HUES48 (cell line): ENCODE data around the gene MFAP4.
"Not testable (repeated sequence)": the region's sequence is repeated elsewhere in the genome, so short reads cannot be mapped to it uniquely, and the experiment has no call there.

Experiments used
- H3K27ac ChIP-seq: one replicate; pipeline ENCODE4 v1.7.0; 2013; ENCODE audit warnings: low read depth, low read length, inconsistent platforms
- H3K27me3 ChIP-seq: 2 replicates; pipeline ENCODE4 v1.6.1; 2013; ENCODE audit warnings: mild to moderate bottlenecking, low read length; ENCODE audit not compliant: control insufficient read depth, insufficient read depth
- H3K36me3 ChIP-seq: 2 replicates; pipeline ENCODE4 v1.6.1; 2013; ENCODE audit warnings: low read length; ENCODE audit not compliant: control insufficient read depth, insufficient read depth
- H3K4me1 ChIP-seq: 2 replicates; pipeline ENCODE4 v1.6.1; 2013; ENCODE audit warnings: mild to moderate bottlenecking, low read length; ENCODE audit not compliant: control insufficient read depth, insufficient read depth
- H3K4me3 ChIP-seq: 2 replicates; pipeline ENCODE4 v1.5.1; 2013; ENCODE audit warnings: mild to moderate bottlenecking, low read depth, low read length
- H3K9ac ChIP-seq: 2 replicates; pipeline ENCODE4 v1.6.1; 2013; ENCODE audit warnings: mild to moderate bottlenecking, low read depth, low read length, moderate library complexity
- H3K9me3 ChIP-seq: 2 replicates; pipeline ENCODE4 v1.6.1; 2013; ENCODE audit warnings: low read length; ENCODE audit not compliant: control insufficient read depth, insufficient read depth

The MFAP4 gene

DNA sequence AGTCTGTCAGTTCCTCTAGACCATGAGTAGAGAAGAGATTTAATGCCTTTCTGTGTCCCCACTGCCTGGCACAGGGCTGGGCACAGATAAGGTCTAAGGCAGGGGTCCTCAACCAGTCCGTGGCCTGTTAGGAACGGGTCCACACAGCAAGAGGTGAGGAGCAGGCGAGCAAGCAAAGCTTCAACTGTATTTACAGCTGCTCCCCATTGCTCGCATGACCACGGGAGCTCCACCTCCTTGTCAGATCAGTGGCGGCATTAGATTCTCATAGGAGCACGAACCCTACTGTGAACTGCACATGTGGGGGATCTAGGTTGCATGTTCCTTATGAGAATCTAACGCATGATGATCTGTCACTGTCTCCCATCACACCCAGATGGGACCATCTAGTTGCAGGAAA lies 26.2 kb downstream of the MFAP4 start:
- no peak overlapping the region for H3K27ac ChIP-seq
- 0 out of 2 replicates have a peak, but pooled peaks cover 2% of the 10 kb centered on the region for H3K27me3 ChIP-seq
- no peak overlapping the region for H3K4me3 ChIP-seq
- H3K9me3 ChIP-seq: no peaks in the 10 kb centered on the region
- H3K4me1 ChIP-seq: peaks cover 4% of the 10 kb centered on the region
- H3K9ac ChIP-seq: no peak overlapping the region
- H3K36me3 ChIP-seq: peaks cover 28% of the 10 kb centered on the region; the same call in 1 of the 2 replicates

DNA sequence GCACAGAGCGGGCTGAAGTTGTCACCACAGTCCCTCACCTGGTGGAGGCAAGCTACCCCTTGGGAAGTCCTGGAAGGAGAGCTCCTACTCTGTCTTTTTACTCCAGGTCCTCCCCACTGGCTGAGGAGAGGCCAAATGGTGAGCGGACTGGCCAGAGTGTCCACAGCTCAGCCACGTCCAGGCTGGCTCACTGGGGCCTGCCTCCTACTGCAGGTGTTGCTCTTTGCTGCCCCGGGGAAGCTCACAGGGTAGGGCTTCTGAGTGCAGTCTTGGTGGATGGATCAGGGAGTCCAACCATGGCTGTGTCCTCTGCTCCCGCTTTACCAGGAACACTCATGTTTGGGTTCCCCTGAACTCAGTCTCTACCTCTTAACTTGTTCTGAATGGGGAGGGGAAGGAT lies 27.1 kb downstream of the MFAP4 start:
- no peaks in the 10 kb centered on the region for H3K9me3 ChIP-seq
- no peak overlapping the region for H3K4me3 ChIP-seq
- peaks cover 28% of the 10 kb centered on the region; the same call in 1 of the 2 replicates for H3K36me3 ChIP-seq
- H3K4me1 ChIP-seq: peaks cover 4% of the 10 kb centered on the region
- no peak overlapping the region for H3K9ac ChIP-seq
- H3K27me3 ChIP-seq: 0 out of 2 replicates have a peak, but pooled peaks cover 2% of the 10 kb centered on the region
- no peak overlapping the region for H3K27ac ChIP-seq

DNA sequence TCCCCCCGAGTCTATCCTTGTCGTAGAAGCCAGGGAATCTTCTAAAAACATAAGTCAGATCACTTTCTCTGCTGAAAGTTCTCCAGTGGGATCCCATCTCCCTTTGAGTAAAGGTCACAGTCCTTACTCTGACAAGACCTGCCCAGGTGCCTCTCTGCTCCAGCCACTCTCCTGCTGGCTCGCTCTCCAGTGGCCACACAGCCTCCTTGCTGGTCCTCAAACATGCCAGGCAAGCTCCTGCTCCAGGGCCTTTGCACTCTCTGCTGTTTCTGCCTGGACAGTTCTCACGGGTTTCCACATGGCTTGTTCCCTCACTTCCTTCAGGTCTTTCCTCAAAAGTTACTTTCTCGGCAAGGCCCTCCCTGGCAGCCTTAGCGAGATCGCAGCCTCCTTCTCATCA lies 27.8 kb downstream of the MFAP4 start:
- H3K36me3 ChIP-seq: peaks cover 28% of the 10 kb centered on the region; the same call in 1 of the 2 replicates
- no peak overlapping the region for H3K9ac ChIP-seq
- H3K9me3 ChIP-seq: no peaks in the 10 kb centered on the region
- H3K4me1 ChIP-seq: peaks cover 4% of the 10 kb centered on the region
- H3K27ac ChIP-seq: no peak overlapping the region
- no peak overlapping the region for H3K4me3 ChIP-seq
- H3K27me3 ChIP-seq: 0 out of 2 replicates have a peak, but pooled peaks cover 2% of the 10 kb centered on the region

DNA sequence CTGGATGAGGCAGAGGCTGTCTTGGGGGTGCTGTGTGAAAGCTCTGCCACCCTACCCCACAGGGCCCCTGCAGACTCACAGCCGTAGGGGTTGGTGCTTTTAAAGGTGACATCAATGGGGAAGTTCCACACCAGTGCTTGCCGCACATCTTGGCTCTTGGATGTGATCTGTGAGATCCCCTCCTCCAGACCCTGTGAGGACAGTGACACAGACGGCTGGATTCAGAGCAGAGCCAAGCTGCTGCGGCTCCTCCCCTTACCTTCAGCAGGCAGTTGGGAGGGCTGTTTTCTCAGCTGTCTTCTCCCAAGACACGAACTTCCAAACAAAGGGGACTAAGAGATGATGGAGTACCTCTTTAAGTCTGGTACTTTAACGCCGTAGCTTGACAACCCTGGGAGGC lies 29.2 kb downstream of the MFAP4 start:
- no peak overlapping the region for H3K27ac ChIP-seq
- H3K9me3 ChIP-seq: no peaks in the 10 kb centered on the region
- H3K9ac ChIP-seq: no peak overlapping the region
- H3K36me3 ChIP-seq: peaks cover 28% of the 10 kb centered on the region; the same call in 1 of the 2 replicates
- peaks cover 4% of the 10 kb centered on the region for H3K4me1 ChIP-seq
- H3K4me3 ChIP-seq: no peak overlapping the region
- no peaks in the 10 kb centered on the region for H3K27me3 ChIP-seq

DNA sequence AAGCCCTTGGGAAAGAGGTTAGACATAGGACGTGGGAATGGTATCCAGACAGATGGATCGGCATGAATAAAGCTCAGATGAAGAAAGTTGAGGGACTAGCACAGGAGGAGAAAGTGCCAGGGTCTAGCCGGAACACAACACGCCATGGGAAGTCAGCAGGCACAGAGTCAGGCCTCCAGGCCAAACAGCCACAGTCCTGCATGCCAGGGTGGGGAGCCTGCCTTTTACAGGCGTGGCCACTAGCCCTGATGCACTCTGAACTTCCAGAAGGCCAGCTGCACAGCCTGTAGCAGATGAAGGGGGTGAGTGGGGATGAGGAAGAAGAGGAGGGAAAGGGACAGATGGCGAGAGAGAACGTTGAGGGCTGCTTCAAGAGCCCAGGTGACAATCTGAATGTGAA lies 29.6 kb downstream of the MFAP4 start:
- Histone ChIP-seq H3K4me3 (no peak overlapping the region), H3K9me3 (no peaks in the 10 kb centered on the region), H3K9ac (no peak overlapping the region), H3K36me3 (peaks cover 28% of the 10 kb centered on the region; the same call in 1 of the 2 replicates), H3K4me1 (peaks cover 4% of the 10 kb centered on the region), H3K27ac (no peak overlapping the region), H3K27me3 (no peaks in the 10 kb centered on the region)

DNA sequence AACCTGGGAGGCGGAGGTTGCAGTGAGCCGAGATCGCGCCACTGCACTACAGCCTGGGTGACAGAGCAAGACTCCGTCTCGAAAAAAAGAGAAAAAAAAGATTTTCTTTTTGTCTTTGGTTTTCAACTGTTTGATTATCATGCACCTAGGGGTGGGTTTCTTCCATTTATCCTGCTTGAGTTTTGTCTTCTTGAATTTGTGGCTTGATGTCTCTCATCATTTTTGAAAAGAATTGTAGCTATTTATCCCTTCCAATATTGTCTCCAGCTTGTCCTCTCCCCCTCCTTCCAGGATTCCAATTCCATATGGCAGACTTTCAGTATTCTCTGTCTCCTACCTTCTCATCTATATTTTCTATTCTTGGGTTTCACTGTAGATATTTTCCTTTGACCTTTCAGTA lies 32.2 kb downstream of the MFAP4 start:
- no peak overlapping the region for H3K4me3 ChIP-seq
- H3K27ac ChIP-seq: no peak overlapping the region
- peaks cover 28% of the 10 kb centered on the region; the same call in 1 of the 2 replicates for H3K36me3 ChIP-seq
- H3K9me3 ChIP-seq: no peaks in the 10 kb centered on the region
- no peaks in the 10 kb centered on the region for H3K27me3 ChIP-seq
- no peaks in the 10 kb centered on the region for H3K4me1 ChIP-seq
- no peak overlapping the region for H3K9ac ChIP-seq

DNA sequence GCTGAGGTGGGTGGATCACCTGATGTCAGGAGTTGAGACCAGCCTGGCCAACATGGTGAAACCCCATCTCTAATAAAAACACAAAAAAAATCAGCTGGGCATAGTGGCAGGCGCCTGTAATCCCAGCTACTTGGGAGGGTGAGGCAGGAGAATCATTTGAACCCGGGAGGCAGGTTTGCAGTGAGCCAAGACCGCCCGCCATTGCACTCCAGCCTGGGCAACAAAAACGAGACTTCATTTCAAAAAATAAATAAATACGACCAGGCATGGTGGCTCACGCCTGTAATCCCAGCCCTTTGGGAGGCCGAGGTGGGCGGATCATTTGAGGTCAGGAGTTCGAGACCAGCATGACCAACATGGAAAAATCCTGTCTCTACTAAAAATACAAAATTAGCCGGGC lies 33.6 kb downstream of the MFAP4 start:
- peaks cover 20% of the 10 kb centered on the region; the same call in 1 of the 2 replicates for H3K36me3 ChIP-seq
- H3K4me1 ChIP-seq, H3K9me3 ChIP-seq, H3K27me3 ChIP-seq, H3K4me3 ChIP-seq, H3K9ac ChIP-seq, H3K27ac ChIP-seq: not testable (repeated sequence)

DNA sequence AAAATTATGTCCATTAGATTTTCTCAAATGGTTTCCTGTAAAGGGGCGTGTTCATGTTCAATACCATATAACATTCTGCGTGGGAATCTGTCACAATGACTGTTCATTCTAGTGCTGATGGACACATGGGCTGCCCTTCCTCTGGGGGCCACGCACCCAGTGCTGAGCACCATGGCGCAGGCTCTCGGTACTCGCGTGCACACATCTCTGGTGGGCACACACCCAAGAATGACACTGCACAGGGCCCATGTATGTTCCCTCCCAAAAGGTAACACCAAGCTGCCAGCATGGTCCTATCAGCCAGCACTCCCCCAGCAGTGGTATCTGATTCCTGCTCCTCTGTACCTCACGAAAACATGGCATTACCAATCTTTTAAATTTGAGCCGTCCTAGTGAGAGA lies 38.2 kb downstream of the MFAP4 start:
- H3K27me3 ChIP-seq: no peaks in the 10 kb centered on the region
- H3K9me3 ChIP-seq: no peaks in the 10 kb centered on the region
- H3K9ac ChIP-seq: no peak overlapping the region
- H3K27ac ChIP-seq: no peak overlapping the region
- peaks cover 6% of the 10 kb centered on the region; the same call in 1 of the 2 replicates for H3K36me3 ChIP-seq
- H3K4me1 ChIP-seq: no peaks in the 10 kb centered on the region
- H3K4me3 ChIP-seq: no peak overlapping the region

DNA sequence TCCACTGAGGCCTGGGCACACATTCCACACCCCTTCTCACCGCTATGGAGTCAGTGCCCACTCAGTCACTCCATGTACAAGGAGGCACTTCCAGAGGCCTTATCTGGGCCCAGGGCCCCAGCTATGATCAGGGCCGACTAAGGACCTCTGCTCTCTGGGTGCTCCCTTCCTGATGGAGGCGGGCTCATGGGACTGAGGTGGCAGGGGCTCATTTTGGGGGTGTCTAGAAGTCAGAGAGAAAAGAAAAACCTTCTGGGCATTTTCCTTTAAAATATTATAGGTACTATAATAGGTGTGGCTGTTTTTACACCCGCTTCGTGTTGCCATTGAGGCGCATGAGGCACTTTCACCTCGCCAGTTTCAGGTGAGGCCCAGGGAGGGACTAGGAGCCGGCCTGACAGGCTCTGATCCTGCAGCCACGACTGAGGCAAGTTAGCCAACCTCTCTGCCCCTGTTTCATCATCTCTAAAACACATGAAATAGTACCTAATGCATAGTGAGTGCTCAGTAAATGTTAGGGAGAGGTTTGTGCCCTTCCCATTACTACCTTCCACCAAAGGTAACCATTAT lies 38.8 kb downstream of the MFAP4 start:
- Histone ChIP-seq H3K27ac (no peak overlapping the region), H3K9ac (no peak overlapping the region), H3K27me3 (no peaks in the 10 kb centered on the region)

DNA sequence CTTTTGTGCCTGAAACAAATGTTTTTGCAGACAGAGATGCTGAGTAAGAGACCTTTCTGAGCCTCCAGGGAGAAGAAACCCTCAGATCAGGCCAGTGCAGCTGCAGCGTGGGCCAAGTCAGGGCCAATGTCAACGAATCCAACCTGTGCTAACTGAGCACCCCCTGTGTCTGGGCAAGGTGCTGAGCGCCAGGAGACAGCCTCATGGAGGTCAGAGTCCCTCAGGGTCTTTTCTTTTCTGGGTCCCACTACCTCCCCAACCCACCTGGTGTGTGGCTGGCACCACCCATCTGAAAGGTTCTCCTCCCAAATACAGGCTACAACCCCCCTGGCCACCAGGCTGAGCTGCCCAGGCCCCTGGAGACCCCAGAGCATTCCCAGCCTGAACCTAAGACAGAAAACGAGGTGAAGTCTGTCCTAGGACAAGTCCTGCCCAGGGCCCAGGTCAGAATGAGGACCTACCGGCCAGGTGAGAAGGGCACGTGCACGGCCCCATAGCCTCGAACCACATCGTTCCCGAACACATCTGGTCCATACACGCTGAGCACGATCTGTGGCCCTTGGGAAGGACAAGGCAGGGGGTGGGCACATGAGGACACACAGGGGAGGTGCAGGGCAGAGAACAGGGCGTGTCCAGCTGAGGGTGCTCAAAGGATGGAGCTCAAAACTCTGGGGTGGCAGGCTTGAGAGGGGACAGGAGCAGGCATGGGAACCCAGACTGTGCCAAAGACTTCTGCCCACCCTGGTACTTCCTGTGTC lies 39.5 kb downstream of the MFAP4 start:
- H3K9ac ChIP-seq: no peak overlapping the region

More for the DNA sequence above, 38.8 kb downstream of the MFAP4 start:
- Histone ChIP-seq H3K4me1 (no peaks in the 10 kb centered on the region), H3K9me3 (no peaks in the 10 kb centered on the region), H3K36me3 (peaks cover 7% of the 10 kb centered on the region; the same call in 1 of the 2 replicates), H3K4me3 (no peak overlapping the region)

More for the DNA sequence above, 39.5 kb downstream of the MFAP4 start:
- Histone ChIP-seq H3K9me3 (no peaks in the 10 kb centered on the region), H3K27me3 (no peaks in the 10 kb centered on the region), H3K4me1 (no peaks in the 10 kb centered on the region), H3K4me3 (no peak overlapping the region), H3K27ac (no peak overlapping the region), H3K36me3 (peaks cover 7% of the 10 kb centered on the region; the same call in 1 of the 2 replicates)
